ENCODE data around the gene CARD6. TPM values are rescaled to one million over a fixed set of nuclear protein-coding genes. Genes with fewer than 3 reads are reported as not detected.

The CARD6 gene
- total RNA-seq, result 20.1 and 20.9 TPM in 2 replicates

DNA sequence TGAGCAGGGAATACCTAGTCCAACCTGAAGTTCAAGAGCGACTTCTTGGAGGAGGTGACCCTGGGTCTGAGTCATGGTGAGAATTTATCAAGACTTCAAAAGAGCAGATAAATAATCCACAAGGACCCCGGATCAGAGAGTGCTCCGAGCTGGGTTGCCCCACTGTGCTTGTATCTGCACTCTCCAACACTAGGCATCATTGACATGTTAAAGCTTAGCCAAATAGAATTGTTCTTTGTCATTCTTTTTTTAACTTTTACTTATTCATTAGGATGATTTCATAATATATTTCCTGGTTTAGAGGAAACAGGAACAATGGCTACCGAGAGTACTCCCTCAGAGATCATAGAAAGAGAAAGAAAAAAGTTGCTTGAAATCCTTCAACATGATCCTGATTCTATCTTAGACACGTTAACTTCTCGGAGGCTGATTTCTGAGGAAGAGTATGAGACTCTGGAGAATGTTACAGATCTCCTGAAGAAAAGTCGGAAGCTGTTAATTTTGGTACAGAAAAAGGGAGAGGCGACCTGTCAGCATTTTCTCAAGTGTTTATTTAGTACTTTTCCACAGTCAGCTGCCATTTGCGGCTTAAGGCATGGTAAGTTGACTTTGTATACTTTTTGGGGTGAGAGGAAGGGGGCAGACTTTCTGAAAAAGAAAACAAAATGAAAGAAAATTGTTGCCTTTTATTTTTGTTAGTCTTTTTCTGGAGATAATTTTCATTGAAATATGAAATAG lies at the start of gene CARD6:
Gene CARD6, plus strand, starts transcription at position 300 of the 738 bp plus-strand sequence. Its CDS starts 16 bp downstream, at position 316.

GRCh38 chr5:40798012-40798800 lies 43.0 kb upstream of the CARD6 start, which contains the start of gene PRKAA1:
PRKAA1 (minus strand) TSS chr5:40798374; CDS start chr5:40798189, 185 bp downstream.

DNA sequence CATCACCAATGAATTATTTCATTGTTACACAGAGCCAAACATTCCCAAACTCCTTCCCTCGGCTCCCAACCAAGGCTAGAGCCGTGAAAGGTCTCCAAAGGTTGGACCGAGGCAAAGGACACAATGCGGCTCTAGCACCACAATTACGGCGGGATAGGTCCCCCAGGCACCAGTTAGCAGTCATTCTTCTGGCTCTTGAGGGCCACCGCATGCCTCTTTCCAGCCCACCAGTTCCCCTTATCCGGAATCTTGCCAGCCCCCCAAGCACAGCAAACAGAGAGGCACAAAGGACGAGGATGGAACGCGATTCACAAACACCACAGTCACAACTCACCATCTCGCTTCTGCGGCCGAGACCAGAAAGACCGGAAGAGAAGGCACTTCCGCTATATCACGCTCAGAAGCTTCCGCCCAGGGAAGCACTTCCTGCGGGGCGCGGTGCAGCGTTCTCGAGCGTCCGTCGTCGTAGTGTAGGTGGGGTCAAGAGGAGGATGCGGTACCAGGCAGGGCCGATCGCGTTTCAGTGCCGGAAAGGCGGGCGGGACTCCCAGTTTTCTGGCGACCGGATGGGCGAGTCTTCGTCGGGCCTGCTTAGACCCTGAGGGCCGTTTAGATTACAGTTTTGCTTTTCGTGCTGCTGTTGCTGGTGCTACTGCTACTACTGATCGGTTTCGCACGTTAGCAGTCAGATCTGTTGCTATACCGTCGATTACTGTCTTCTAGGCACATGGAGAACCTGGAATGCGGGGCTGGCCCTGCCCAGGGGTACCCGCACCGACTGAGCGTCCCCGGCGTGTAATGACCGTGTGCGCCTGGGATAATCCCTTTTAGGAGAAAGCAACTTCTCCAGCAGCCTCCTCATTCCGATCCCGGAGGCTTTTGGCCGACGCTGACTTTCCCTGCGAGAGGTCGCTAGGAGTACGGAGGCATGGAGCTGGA lies 6.0 kb upstream of the CARD6 start, which contains the start of gene RPL37:
Gene RPL37, minus strand, starts transcription at position 374 of the 939 bp plus-strand sequence. Its CDS starts 37 bp downstream, at position 337.

DNA sequence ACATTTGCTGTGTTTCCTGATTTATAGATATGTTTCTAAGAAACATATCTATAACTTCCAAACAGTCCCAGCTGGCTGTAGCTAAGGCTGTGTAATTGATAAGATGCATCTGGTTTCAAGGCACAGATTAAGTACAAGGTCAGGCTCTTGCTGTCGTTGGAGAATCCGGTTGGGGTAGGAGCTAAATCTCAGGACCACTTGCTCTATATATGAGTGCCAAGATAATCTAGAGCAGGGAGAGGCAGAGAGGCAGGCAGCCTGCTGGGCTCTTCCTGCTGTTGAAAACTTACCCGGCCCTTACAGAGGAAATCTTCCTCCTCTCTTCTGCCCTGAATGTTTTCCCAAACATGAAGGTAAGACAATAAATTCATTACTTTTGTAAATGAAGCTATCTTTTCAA lies 68.1 kb downstream of the CARD6 start, which contains the start of gene C7:
Gene C7, plus strand, starts transcription at position 234 of the 400 bp plus-strand sequence. Its CDS starts 114 bp downstream, at position 348.

Other genes starting within 250 kb of the CARD6 start
- 20.6 and 66.8 TPM in 2 replicates for gene PTGER4, start 161.5 kb upstream of the CARD6 start, total RNA-seq
- gene TTC33, start 85.4 kb upstream of the CARD6 start, total RNA-seq, result 15.7 and 18.5 TPM in 2 replicates
- 164 and 166 TPM in 2 replicates for gene PRKAA1, start 43.0 kb upstream of the CARD6 start, total RNA-seq
- gene RPL37, start 6.1 kb upstream of the CARD6 start, total RNA-seq, result 2,631 and 3,022 TPM in 2 replicates
- 2.4 and 15.2 TPM in 2 replicates for gene C7, start 68.1 kb downstream of the CARD6 start, total RNA-seq
- not detected in 2 replicates for gene MROH2B, start 230.0 kb downstream of the CARD6 start, total RNA-seq